K562 (cell line): ENCODE data around the gene SAXO2. TPM values are rescaled to one million over a fixed set of nuclear protein-coding genes. Genes with fewer than 3 reads are reported as not detected.
A peak's percentile ranks its signal among the peaks of the same experiment; 100 is the strongest.

Experiments
- ARID1B ChIP-seq: fragments of 450-650 bp; IDR thresholded peaks from 2 replicates; pipeline ENCODE4 v1.6.1; 2016; ENCODE audit warnings: antibody characterized with exemption, mild to moderate bottlenecking, inconsistent platforms
- DACH1 ChIP-seq: fragments of 450-650 bp; IDR thresholded peaks from 2 replicates; pipeline ENCODE4 v1.6.1; 2018; ENCODE audit not compliant: partially characterized antibody
- DIDO1 ChIP-seq: fragments of 450-650 bp; IDR thresholded peaks from 2 replicates; pipeline ENCODE4 v1.6.1; 2016; ENCODE audit warnings: low read depth, missing biosample characterization, missing genetic modification characterization
- ELF1 ChIP-seq: fragments of 200-800 bp; sonication (Bioruptor generic); IDR thresholded peaks from 2 replicates; pipeline ENCODE4 v1.6.1; 2016; ENCODE audit warnings: missing genetic modification characterization, missing compliant biosample characterization
- EP400 ChIP-seq: fragments of 450-650 bp; IDR thresholded peaks from 2 replicates; pipeline ENCODE4 v1.6.1; 2017; ENCODE audit warnings: antibody characterized with exemption, mild to moderate bottlenecking, moderate library complexity
- FOXA1 ChIP-seq: fragments of 450-650 bp; IDR thresholded peaks from 2 replicates; pipeline ENCODE4 v1.6.1; 2016; ENCODE audit warnings: mild to moderate bottlenecking, borderline replicate concordance
- IFI16 ChIP-seq: fragments of 250-450 bp; sonication (Bioruptor Pico); IDR thresholded peaks from 2 replicates; pipeline ENCODE4 v2.1.2; 2022; ENCODE audit warnings: mild to moderate bottlenecking, inconsistent platforms
- PCBP1 ChIP-seq: fragments of 200-400 bp; formaldehyde crosslinking; IDR thresholded peaks from 2 replicates; pipeline ENCODE4 v1.6.1; 2018; ENCODE audit warnings: mild to moderate bottlenecking, low read depth, low read length; ENCODE audit not compliant: poor library complexity, severe bottlenecking
- SIN3B ChIP-seq: fragments of 450-650 bp; IDR thresholded peaks from 2 replicates; pipeline ENCODE4 v1.6.1; 2017; ENCODE audit warnings: low read depth, mild to moderate bottlenecking, moderate library complexity
- SRF ChIP-seq, 2 experiments: fragments of 250-450, 450-650 bp in 1 of 2; sonication (Bioruptor Pico) in 1 of 2; sonication (generic) in 1 of 2; formaldehyde crosslinking; IDR thresholded peaks; 2 replicates each; pipeline versions ENCODE4 v1.5.0 to v1.5.1; 2020 to 2022; ENCODE audit warnings: mild to moderate bottlenecking in 1 of 2, missing genetic modification reagents in 1 of 2
- XRCC5 ChIP-seq: fragments of 200-400 bp; formaldehyde crosslinking; IDR thresholded peaks from 2 replicates; pipeline ENCODE4 v1.6.1; 2017; ENCODE audit warnings: low read depth, mild to moderate bottlenecking, low read length
- YBX1 ChIP-seq: fragments of 450-650 bp; IDR thresholded peaks from 2 replicates; pipeline ENCODE4 v1.7.1; 2016; ENCODE audit warnings: mild to moderate bottlenecking
- ZNF583 ChIP-seq: fragments of 250-450 bp; sonication (Bioruptor Pico); IDR thresholded peaks from 2 replicates; pipeline ENCODE4 v1.4.0; 2020
- ZNF589 ChIP-seq: fragments of 200-800 bp; sonication (Bioruptor generic); IDR thresholded peaks from 2 replicates; pipeline ENCODE4 v1.6.1; 2016; ENCODE audit warnings: low read depth, missing genetic modification characterization, missing compliant biosample characterization
- polyA plus RNA-seq, 8 experiments: library from polyadenylated mRNA; depleted of rRNA in 4 of 8; stranded (reverse) in 5 of 8; unstranded in 3 of 8; fragments of >200 nt; fragmentation: Nextera tagmentation in 2 of 8; fragmentation: Illumina TruSeq in 1 of 8; extraction: Ambion mirVana in 2 of 8; extraction: Trizol in 1 of 8; gene quantifications; 2 replicates each; pipeline versions ENCODE4 v1.2.1 to v1.2.3, GENCODE V29; 2011 to 2014; ENCODE audit warnings: inconsistent platforms in 1 of 8, missing spikeins in 1 of 8
- total RNA-seq, 7 experiments: library from RNA; depleted of rRNA in 6 of 7; stranded (reverse); fragments of >200 nt in 6 of 7; fragmentation: Illumina TruSeq in 2 of 7; extraction: Trizol in 2 of 7; gene quantifications; 2 replicates each; pipeline versions ENCODE4 v1.2.1 to v1.2.3, GENCODE V29; 2011 to 2021; ENCODE audit warnings: low replicate concordance in 1 of 7
- TF ChIP-seq, protein P1 (sequence below): fragments of 200-800 bp; sonication (Bioruptor generic); IDR thresholded peaks from 2 replicates; pipeline ENCODE4 v1.6.1; 2017; ENCODE audit warnings: missing genetic modification characterization, missing compliant biosample characterization
- TF ChIP-seq, protein P2 (sequence below): fragments of 200-800 bp; sonication (Bioruptor generic); IDR thresholded peaks from 2 replicates; pipeline ENCODE4 v1.6.1; 2016; ENCODE audit warnings: missing genetic modification characterization, missing compliant biosample characterization
- TF ChIP-seq, protein P3 (sequence below): fragments of 250-450 bp; sonication (Bioruptor Pico); IDR thresholded peaks from 2 replicates; pipeline ENCODE4 v1.8.0; 2022; ENCODE audit warnings: inconsistent platforms, mild to moderate bottlenecking, moderate library complexity, borderline replicate concordance
- TF ChIP-seq, protein P4 (sequence below): sonication (generic); formaldehyde crosslinking; IDR thresholded peaks from 2 replicates; pipeline ENCODE4 v1.5.0; 2020; ENCODE audit warnings: missing genetic modification reagents
- TF ChIP-seq, protein P5 (sequence below): fragments of 250-450 bp; sonication (Bioruptor Pico); IDR thresholded peaks from 2 replicates; pipeline ENCODE4 v1.5.0; 2022; ENCODE audit warnings: mild to moderate bottlenecking

The SAXO2 gene
- total and polyA plus RNA-seq, 9 of the 15 experiments (the other 6 are each of a cell fraction or from before 2014, with no cell fraction given): 3.1 to 14.2 (median 8.2) TPM

DNA sequence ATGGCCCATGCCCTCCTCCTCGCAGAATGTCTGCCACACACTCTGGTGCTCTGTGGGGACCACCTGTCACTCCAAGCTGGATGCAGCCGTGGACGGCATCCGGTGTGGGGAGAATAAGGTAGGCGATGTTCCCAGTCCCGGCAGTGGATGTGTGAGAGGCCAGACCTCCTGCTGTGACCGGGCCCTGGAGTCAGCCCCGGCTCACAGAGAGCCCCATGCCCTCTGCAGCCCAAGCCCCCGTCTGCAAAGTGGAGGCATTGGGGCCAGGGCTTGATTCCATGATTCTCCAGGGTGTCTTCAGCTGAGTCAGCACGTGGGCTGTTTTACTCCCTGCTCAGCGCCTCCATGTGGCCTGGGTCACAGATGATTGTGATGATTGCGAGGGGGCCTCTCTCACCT, 54.5 kb downstream of the SAXO2 start (continued):
- TF ChIP-seq, protein P1, sequence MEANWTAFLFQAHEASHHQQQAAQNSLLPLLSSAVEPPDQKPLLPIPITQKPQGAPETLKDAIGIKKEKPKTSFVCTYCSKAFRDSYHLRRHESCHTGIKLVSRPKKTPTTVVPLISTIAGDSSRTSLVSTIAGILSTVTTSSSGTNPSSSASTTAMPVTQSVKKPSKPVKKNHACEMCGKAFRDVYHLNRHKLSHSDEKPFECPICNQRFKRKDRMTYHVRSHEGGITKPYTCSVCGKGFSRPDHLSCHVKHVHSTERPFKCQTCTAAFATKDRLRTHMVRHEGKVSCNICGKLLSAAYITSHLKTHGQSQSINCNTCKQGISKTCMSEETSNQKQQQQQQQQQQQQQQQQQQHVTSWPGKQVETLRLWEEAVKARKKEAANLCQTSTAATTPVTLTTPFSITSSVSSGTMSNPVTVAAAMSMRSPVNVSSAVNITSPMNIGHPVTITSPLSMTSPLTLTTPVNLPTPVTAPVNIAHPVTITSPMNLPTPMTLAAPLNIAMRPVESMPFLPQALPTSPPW (CRISPR knock-in tag): no peak
- TF ChIP-seq SIN3B (no peak), FOXA1 (no peak), SRF (CRISPR knock-in tag; IDR thresholded peaks at IDR 0.05) (no peak), DIDO1 (tag) (no peak), DACH1 (no peak), ARID1B (no peak), ELF1 (tag) (no peak), IFI16 (CRISPR knock-in tag) (no peak), ZNF583 (CRISPR knock-in tag) (no peak), PCBP1 (no peak), EP400 (no peak), YBX1 (no peak), ZNF589 (CRISPR knock-in tag) (no peak), XRCC5 (no peak)
- TF ChIP-seq, protein P2, sequence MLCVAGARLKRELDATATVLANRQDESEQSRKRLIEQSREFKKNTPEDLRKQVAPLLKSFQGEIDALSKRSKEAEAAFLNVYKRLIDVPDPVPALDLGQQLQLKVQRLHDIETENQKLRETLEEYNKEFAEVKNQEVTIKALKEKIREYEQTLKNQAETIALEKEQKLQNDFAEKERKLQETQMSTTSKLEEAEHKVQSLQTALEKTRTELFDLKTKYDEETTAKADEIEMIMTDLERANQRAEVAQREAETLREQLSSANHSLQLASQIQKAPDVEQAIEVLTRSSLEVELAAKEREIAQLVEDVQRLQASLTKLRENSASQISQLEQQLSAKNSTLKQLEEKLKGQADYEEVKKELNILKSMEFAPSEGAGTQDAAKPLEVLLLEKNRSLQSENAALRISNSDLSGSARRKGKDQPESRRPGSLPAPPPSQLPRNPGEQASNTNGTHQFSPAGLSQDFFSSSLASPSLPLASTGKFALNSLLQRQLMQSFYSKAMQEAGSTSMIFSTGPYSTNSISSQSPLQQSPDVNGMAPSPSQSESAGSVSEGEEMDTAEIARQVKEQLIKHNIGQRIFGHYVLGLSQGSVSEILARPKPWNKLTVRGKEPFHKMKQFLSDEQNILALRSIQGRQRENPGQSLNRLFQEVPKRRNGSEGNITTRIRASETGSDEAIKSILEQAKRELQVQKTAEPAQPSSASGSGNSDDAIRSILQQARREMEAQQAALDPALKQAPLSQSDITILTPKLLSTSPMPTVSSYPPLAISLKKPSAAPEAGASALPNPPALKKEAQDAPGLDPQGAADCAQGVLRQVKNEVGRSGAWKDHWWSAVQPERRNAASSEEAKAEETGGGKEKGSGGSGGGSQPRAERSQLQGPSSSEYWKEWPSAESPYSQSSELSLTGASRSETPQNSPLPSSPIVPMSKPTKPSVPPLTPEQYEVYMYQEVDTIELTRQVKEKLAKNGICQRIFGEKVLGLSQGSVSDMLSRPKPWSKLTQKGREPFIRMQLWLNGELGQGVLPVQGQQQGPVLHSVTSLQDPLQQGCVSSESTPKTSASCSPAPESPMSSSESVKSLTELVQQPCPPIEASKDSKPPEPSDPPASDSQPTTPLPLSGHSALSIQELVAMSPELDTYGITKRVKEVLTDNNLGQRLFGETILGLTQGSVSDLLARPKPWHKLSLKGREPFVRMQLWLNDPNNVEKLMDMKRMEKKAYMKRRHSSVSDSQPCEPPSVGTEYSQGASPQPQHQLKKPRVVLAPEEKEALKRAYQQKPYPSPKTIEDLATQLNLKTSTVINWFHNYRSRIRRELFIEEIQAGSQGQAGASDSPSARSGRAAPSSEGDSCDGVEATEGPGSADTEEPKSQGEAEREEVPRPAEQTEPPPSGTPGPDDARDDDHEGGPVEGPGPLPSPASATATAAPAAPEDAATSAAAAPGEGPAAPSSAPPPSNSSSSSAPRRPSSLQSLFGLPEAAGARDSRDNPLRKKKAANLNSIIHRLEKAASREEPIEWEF (CRISPR knock-in tag): no peak
- TF ChIP-seq, protein P3, sequence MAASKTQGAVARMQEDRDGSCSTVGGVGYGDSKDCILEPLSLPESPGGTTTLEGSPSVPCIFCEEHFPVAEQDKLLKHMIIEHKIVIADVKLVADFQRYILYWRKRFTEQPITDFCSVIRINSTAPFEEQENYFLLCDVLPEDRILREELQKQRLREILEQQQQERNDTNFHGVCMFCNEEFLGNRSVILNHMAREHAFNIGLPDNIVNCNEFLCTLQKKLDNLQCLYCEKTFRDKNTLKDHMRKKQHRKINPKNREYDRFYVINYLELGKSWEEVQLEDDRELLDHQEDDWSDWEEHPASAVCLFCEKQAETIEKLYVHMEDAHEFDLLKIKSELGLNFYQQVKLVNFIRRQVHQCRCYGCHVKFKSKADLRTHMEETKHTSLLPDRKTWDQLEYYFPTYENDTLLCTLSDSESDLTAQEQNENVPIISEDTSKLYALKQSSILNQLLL (CRISPR knock-in tag): no peak
- TF ChIP-seq, protein P4, sequence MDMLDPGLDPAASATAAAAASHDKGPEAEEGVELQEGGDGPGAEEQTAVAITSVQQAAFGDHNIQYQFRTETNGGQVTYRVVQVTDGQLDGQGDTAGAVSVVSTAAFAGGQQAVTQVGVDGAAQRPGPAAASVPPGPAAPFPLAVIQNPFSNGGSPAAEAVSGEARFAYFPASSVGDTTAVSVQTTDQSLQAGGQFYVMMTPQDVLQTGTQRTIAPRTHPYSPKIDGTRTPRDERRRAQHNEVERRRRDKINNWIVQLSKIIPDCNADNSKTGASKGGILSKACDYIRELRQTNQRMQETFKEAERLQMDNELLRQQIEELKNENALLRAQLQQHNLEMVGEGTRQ (CRISPR knock-in tag): peak; percentile 51; the same call in 1 of the 2 replicates
- TF ChIP-seq, protein P5, sequence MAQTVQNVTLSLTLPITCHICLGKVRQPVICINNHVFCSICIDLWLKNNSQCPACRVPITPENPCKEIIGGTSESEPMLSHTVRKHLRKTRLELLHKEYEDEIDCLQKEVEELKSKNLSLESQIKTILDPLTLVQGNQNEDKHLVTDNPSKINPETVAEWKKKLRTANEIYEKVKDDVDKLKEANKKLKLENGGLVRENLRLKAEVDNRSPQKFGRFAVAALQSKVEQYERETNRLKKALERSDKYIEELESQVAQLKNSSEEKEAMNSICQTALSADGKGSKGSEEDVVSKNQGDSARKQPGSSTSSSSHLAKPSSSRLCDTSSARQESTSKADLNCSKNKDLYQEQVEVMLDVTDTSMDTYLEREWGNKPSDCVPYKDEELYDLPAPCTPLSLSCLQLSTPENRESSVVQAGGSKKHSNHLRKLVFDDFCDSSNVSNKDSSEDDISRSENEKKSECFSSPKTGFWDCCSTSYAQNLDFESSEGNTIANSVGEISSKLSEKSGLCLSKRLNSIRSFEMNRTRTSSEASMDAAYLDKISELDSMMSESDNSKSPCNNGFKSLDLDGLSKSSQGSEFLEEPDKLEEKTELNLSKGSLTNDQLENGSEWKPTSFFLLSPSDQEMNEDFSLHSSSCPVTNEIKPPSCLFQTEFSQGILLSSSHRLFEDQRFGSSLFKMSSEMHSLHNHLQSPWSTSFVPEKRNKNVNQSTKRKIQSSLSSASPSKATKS (CRISPR knock-in tag): no peak
